ENCODE results near the gene PROSER2.
A peak's percentile ranks its signal among the peaks of the same experiment; 100 is the strongest.

Gene PROSER2, protein sequence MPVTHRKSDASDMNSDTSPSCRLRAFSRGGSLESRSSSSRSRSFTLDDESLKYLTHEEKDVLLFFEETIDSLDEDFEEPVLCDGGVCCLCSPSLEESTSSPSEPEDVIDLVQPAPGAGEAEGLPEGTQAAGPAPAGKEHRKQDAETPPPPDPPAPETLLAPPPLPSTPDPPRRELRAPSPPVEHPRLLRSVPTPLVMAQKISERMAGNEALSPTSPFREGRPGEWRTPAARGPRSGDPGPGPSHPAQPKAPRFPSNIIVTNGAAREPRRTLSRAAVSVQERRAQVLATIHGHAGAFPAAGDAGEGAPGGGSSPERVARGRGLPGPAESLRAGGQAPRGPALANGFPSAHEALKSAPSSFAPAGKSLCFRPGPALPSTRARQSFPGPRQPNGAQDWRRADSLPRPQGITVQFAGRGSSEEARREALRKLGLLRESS

DNA sequence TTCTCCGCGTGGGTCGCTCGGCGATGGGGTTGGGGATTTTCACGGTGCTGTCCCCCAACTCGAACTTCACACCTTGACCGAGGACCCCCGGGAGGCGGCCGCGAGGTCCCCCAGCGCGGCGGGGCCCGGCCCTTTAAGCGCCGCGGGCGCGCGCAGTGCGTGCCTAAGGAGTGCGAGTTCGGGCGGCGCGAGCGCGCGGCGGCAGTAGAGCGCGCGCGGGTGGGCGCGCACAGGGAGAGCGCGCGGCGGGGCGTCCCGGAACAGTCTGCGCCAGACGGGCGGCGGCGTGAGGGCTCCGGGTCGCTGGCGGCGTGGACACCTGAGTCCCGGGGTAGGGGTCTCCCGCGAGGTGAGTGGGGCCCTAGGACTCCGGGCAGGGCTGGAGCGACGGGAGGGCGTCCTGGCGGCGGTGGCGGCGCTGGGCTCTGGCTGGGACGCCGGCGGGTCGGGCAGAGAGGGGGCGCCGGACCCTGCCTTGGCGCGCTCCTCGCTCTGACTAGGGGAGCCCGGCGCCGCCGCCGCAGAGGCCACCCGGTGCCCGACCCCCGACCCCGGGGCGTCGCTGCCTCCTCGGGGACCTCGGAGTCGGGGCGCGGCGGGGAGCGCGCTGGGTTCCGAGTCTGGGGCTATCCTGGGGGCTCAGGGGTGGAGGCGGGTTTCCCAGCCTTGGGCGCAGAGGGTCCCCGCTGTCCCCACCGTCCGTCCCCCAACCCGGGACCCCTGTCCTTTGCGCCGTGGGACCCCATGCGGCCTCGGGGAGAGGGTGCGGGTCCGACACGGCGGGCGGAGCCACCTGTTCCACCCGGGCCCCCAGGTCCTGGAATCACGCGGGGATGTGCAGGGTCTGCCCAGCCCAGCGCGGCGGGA, at the start of gene PROSER2:
Gene PROSER2 (plus strand): TSS at position 235 of the 867 bp plus-strand sequence. CDS start 28,722 bp downstream, outside the sequence.
- peak; percentile 43 for DNase-seq

GRCh38 chr10:11773761-11774441, 49.3 kb upstream of the PROSER2 start:
- no peak for DNase-seq

GRCh38 chr10:11775412-11775811, 47.7 kb upstream of the PROSER2 start:
- DNase-seq, result no peak

GRCh38 chr10:11776080-11776479, 47.1 kb upstream of the PROSER2 start:
- no peak for DNase-seq

- DNase-seq, result no peak
These were observed 42.0 kb upstream of the PROSER2 start for GRCh38 chr10:11781114-11781513.

DNA sequence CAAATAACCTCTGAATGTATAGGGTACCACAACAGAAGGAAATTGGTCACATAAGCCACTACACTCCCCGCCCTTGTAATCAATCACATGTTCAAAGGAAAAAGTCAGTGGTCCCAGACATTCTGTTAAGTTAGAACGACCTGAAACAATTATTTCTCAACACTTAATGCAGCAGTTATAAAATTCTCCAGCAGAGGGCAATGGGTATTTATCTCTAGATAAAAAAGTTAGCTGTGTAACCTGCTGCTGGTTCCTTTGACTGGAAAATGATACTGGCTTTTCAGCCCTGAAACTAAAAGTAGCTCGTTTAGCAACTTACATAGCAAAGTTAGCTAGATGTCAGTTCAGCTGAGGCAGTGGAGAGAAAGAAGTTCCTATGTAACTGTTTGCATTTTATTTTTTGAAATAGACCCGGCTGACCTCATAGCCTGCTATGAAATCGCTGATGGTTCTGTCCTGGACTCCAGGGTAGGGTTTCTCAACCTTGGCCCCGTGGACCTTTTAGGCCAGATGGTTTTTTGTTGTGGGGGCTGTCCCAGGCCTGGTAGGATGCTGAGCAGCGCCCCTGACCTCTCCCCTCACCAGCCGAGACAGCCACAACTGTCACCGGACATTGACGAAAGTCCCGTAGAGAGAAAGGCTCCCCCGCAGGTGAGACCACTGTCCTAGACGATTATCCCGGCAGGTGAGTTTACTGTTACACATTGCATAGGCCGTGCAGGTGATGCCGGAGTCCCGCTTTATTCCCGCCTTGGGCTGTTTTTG, 40.2 kb upstream of the PROSER2 start:
- DNase-seq, result no peak

- no peak for DNase-seq
These were observed 39.6 kb upstream of the PROSER2 start for GRCh38 chr10:11783558-11783865.

GRCh38 chr10:11787374-11787773, 35.8 kb upstream of the PROSER2 start:
- DNase-seq, result no peak

DNA sequence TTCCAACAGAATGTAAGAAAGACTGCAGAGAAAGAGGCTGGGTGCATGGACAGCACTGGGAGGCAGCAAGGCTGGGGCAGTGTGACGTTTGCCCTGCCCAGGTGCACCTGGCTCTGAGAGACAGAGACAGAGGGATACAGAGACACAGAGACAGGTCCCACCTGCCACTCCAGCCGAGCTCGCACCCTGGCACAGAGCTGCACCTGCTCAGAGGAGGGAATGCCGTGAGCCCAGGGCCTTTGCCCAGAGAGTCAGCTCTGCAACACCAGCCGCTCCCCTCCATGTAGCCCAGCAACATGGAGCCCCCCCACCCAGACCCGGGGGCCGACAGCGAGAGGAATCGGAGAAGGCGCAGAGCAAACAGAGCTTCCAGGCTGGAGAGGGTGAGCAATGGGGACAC, 35.3 kb upstream of the PROSER2 start:
- no peak for DNase-seq

DNA sequence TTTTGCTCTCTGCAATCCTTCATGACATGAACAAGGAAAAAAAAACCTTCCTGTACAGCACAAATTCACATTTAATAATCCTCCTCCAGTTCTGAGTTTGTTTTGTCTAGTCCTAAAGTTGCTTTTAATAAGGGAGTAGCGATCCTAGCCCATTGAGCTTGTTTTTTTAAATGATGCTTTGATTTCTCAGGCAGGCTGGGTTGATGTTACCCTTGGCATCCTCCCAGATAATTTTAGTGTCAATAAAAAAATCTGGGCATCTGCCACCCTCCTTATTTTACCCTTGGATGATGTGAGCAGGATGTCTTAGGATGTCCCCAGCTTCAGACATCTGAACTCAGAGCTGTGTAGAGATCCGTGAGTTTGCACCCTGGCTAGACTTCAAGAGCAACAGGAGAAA, 33.9 kb upstream of the PROSER2 start:
- no peak for DNase-seq

- no peak for DNase-seq
These were observed 33.2 kb upstream of the PROSER2 start for GRCh38 chr10:11789956-11790355.

DNA sequence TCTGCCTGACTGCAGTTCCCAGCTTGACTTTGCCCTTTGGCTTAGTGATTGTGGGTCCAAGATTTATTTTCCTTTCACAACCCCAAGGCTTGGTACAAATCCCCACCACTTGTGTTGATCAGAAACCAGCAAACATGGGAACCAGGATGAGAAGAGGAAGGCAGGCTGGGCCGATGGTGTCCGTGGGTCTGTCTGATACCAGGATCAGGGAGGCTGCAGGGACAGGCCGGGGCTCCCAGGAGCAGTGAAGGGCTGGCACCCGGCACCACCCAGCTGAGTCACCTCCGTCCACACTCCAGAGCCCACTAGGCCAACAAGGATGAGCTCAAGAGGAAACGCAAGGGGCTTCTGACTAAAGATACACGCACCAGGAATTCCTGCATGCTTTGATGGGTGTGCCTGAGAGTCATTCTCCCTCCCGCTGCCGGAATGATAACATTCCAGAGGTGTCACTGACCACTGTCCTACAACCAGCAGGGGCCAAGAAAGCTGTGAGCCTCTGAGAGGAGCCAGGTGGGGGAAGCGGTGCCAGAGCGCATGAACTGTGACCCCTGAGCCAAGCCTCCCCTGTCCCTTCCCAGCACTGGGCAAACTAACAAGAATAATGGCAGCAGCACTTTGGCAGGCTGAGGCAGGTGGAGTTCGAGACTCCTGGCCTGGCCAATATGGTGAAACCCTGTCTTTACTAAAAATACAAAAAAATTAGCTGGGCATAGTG, 29.2 kb upstream of the PROSER2 start:
- DNase-seq, result no peak

- DNase-seq, result no peak
These were observed 28.6 kb upstream of the PROSER2 start for GRCh38 chr10:11794566-11794965.

DNA sequence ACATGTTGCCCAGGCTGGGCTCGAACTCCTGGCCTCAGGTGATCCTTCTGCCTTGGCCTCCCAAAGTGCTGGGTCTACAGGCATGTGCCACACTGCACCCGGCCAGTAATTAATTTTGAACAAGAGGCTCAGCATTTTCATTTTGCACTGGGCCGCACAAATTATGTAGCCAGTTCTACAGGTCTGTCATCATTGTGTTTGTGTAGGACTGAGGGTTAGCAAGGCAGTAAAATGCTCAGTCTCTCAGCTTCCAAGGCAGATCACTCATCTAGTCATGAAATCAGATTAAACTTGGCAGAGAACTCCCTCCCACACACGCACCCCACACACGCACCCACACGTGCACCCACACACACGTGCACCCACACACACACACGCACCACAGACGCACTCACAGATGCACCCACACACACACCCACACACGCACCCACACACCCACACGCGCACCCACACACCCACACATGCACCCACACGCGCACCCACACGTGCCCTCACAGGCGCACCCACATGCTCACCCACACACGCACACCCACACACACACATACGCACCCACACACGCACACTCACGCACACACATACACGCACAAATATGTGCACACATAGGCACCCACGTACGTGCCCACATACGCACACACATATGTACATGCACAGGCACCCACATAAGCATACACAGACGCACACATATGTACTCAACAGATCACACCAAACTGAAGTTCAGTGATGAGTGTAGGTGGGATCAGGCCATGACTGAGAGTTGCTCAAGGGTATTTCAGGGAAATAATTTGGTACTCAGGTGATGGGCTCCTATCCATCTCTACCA, 27.8 kb upstream of the PROSER2 start:
- no peak for DNase-seq

DNA sequence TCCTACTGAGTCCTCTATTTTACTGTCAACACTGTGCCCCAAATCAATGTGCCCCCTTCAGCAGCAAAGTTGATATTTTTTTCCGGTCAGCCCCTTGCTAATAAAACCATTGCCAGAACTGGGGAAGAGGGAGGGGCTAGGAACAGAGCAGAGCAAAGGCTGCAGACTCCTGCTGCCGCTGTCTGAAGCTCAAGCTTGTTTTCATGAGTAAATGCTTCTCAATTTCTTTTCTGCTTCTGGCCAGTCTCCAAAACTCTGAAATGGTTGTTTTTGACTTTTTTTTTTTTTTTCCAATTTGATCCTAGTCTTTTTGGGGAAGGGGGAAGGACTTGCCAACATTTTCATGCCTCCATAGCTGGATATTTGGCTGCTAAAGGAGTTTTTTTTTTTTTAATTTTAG, 26.7 kb upstream of the PROSER2 start:
- DNase-seq, result no peak

- DNase-seq, result no peak
These were observed 25.9 kb upstream of the PROSER2 start for GRCh38 chr10:11797281-11797680.

GRCh38 chr10:11797847-11798633, 25.1 kb upstream of the PROSER2 start:
- DNase-seq, result no peak

DNA sequence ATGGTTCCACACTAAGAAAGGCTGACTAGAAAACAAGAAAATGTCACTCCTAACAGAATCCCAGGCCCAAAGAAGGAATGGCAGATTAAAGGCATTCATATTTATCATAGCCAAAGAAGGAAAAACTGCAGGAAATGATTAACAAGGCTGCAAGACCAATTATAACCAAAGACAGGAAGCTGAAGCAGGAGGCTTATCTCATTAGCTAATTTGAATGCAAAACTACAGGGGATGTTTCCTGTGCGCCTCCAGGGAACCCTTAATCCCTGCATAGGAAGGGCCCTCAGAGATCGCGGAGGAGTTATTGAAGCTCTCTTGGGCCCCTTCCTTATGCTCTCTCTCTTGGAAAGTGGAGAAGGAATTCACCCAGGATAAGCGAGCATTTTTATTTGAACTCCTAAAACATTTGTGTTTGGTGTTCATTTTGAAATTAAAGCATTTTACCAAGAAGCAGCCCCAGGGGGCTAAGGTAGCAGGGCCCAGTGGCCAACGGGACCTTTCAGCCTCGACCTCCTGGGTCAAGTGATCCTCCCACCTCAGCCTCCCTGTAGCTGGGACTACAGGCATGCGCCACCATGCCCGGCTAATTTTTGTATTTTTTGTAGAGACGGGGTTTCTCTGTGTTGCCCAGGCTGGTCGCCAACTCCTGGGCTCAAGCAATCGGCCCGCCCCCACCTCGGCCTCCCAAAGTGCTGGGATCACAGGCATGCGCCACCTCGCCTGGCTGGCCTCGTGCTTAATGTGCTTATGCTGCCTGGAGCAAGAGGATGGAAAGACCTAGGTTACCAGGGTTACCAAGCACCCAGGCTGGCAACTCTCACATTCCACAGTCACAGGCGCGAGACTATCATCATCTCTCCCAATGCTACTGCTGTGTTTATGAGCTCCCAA, 24.1 kb upstream of the PROSER2 start:
- no peak for DNase-seq

DNA sequence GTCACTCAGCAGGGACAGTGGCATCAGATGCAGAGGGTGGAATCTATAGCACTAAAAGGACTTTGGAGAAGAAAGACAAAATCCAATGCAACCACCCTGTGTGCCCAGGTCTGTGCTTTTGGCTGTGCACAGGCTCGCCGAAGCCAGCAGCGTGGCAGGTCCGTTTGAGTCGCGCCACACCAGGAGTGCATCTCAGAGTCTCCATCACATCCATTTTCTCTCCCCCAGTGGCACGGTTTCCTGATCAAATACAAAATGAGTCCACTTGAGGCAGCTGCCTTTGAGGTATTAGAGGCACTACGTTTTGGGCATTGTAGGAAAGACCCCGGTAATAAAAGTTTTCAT, 23.4 kb upstream of the PROSER2 start:
- DNase-seq, result no peak

Data from CD4-positive, alpha-beta T cell treated with Interleukin-6 for 4 hours (primary cell).